Stomach (tissue), 9 donors: Measurements from ENCODE around the gene MIOX. TPM values are rescaled to one million over a fixed set of nuclear protein-coding genes. Genes with fewer than 3 reads are reported as not detected.

Source experiments
- DNase-seq, 2 donors: peaks; one replicate each; pipeline versions ENCODE4 v3.0.0 to v3.0.0-alpha.2; 2013 to 2019
- H3K27ac ChIP-seq, 5 donors: fragments of 200-600 bp in 4 of 5; sonication (generic) in 4 of 5; one replicate each; pipeline ENCODE4 v1.5.1; 2013 to 2019; ENCODE audit warnings: mild to moderate bottlenecking in 1 of 5, moderate library complexity in 1 of 5
- H3K27me3 ChIP-seq, 3 donors: fragments of 200-600 bp; sonication (generic); one replicate each; pipeline ENCODE4 v1.5.1; 2017 to 2019; ENCODE audit warnings: mixed run types in 1 of 3
- H3K36me3 ChIP-seq, 4 donors: fragments of 200-600 bp; sonication (generic); 1 replicate in 3 of 4; 2 replicates in 1 of 4; pipeline ENCODE4 v1.5.1; 2016 to 2019
- H3K4me1 ChIP-seq, 4 donors: fragments of 200-600 bp; sonication (generic); one replicate each; pipeline ENCODE4 v1.5.1; 2016 to 2019
- H3K4me3 ChIP-seq, 4 donors: fragments of 200-600 bp; sonication (generic) in 3 of 4; one replicate each; pipeline ENCODE4 v1.5.1; 2016 to 2019; ENCODE audit warnings: mild to moderate bottlenecking in 1 of 4
- H3K9me3 ChIP-seq, 4 donors: fragments of 200-600 bp; sonication (generic); one replicate each; pipeline ENCODE4 v1.5.1; 2016 to 2019
- CTCF ChIP-seq, 7 experiments: fragments of 450-650 bp in 4 of 7; fragments of 200-600 bp in 3 of 7; sonication (generic) in 3 of 7; IDR thresholded peaks; one replicate each; pipeline ENCODE4 v1.5.1; 2016 to 2019; ENCODE audit warnings: antibody characterized with exemption in 7 of 7, control low read depth in 2 of 7, mild to moderate bottlenecking in 1 of 7
- EP300 ChIP-seq: sonication (generic); formaldehyde crosslinking; IDR thresholded peaks from one replicate; pipeline ENCODE4 v1.6.1; 2017; ENCODE audit warnings: antibody characterized with exemption
- POLR2A ChIP-seq, 4 donors: fragments of 450-650 bp; IDR thresholded peaks; one replicate each; pipeline ENCODE4 v1.6.1; 2016; ENCODE audit warnings: antibody characterized with exemption in 4 of 4, control low read depth in 2 of 4, mild to moderate bottlenecking in 1 of 4, moderate library complexity in 1 of 4
- POLR2AphosphoS5 ChIP-seq, 3 donors: sonication (generic); formaldehyde crosslinking; IDR thresholded peaks; one replicate each; pipeline ENCODE4 v1.6.1; 2016; ENCODE audit warnings: antibody characterized with exemption in 3 of 3
- WGBS, 5 donors: extraction: QIAGEN DNeasy Blood & Tissue Kit in 3 of 5; methylation state at CpG; one replicate each; pipeline versions ENCODE4 v1.1.5 to v1.1.7; 2013 to 2018; 5-methylcytosine and 5-hydroxymethylcytosine counted together
- intact Hi-C: fragments of 100-400 bp; cut with DNase I; formaldehyde crosslinking; loops from one replicate; pipeline ENCODE4 v1.15.1; 2023; ENCODE audit warnings: low total_unique reads
- polyA plus RNA-seq, 3 donors: library from polyadenylated mRNA; stranded (reverse); fragments of 200-250 nt; gene quantifications; one replicate each; pipeline ENCODE4 v1.2.3, GENCODE V29; 2013
- total RNA-seq, 5 donors: library from RNA; depleted of rRNA; stranded (reverse); fragments of >200 nt; gene quantifications; one replicate each; pipeline versions ENCODE4 v1.1.0 to v1.2.3, GENCODE V29; 2014 to 2016
- donor health status: healthy with polysubstance abuse.
- donor health status: Bipolar disorder and iron deficiency.
- donor health status: healthy.

Gene MIOX
- total and polyA plus RNA-seq, 8 donors = 0.40 TPM; not detected in 7

GRCh38 chr22:50522208-50522805 lies 35.6 kb downstream of the MIOX start:
- no peaks in the 10 kb centered on the region for H3K9me3 ChIP-seq
- no peaks in the 10 kb centered on the region for H3K27me3 ChIP-seq
- 88 to 93% (median 91%) methylated on average over 7 to 15 of the region's 15 CpGs for WGBS, 5 donors
- peaks cover 27 to 41% (median 37%) of the 10 kb centered on the region in 4 donors for H3K4me1 ChIP-seq
- no peak overlapping the region for H3K4me3 ChIP-seq
- DNase-seq = no peak
- intact Hi-C loops = no loop called here
- peaks cover 51 to 70% (median 69%) of the 10 kb centered on the region in 4 donors for H3K36me3 ChIP-seq
- no peak overlapping the region for H3K27ac ChIP-seq
- TF ChIP-seq EP300 = no peak
- TF ChIP-seq POLR2A (IDR thresholded peaks at IDR 0.05) = no peak
- TF ChIP-seq POLR2AphosphoS5 (IDR thresholded peaks at IDR 0.05) = no peak
- no peak for TF ChIP-seq CTCF (IDR thresholded peaks at IDR 0.05)

GRCh38 chr22:50522806-50523438 lies 36.3 kb downstream of the MIOX start:
- DNase-seq = no peak
- Histone ChIP-seq H3K36me3 (peaks cover 45 to 64% (median 62%) of the 10 kb centered on the region in 4 donors), H3K27me3 (no peaks in the 10 kb centered on the region), H3K9me3 (no peaks in the 10 kb centered on the region), H3K4me3 (no peak overlapping the region), H3K27ac (no peak overlapping the region), H3K4me1 (peaks cover 29 to 44% (median 41%) of the 10 kb centered on the region in 4 donors)
- intact Hi-C loops = no loop called here
- TF ChIP-seq CTCF (IDR thresholded peaks at IDR 0.05) (no peak), POLR2AphosphoS5 (IDR thresholded peaks at IDR 0.05) (no peak), EP300 (no peak), POLR2A (IDR thresholded peaks at IDR 0.05) (no peak)
- 83 to 87% (median 85%) methylated on average over 12 to 22 of the region's 22 CpGs for WGBS, 5 donors

GRCh38 chr22:50523458-50523805 lies 36.8 kb downstream of the MIOX start:
- Histone ChIP-seq H3K4me1 (peaks cover 29 to 47% (median 45%) of the 10 kb centered on the region in 4 donors), H3K9me3 (no peaks in the 10 kb centered on the region), H3K27me3 (no peaks in the 10 kb centered on the region), H3K27ac (no peak overlapping the region), H3K36me3 (peaks cover 40 to 59% (median 57%) of the 10 kb centered on the region in 4 donors), H3K4me3 (no peak overlapping the region)
- intact Hi-C loops = no loop called here
- TF ChIP-seq POLR2AphosphoS5 (IDR thresholded peaks at IDR 0.05) = no peak
- no peak for TF ChIP-seq EP300
- no peak for TF ChIP-seq CTCF (IDR thresholded peaks at IDR 0.05)
- no peak for TF ChIP-seq POLR2A (IDR thresholded peaks at IDR 0.05)
- no peak for DNase-seq
- 87 to 92% (median 90%) methylated on average over 14 to 16 of the region's 16 CpGs for WGBS, 5 donors

GRCh38 chr22:50523806-50524675 lies 37.4 kb downstream of the MIOX start:
- DNase-seq = peak in 1 of 2 donors; percentile 38

More at GRCh38 chr22:50523806-50524675, 37.4 kb downstream of the MIOX start:
- Histone ChIP-seq H3K9me3 (no peaks in the 10 kb centered on the region), H3K4me1 (peaks cover 30 to 53% (median 51%) of the 10 kb centered on the region in 4 donors), H3K36me3 (peaks cover 35 to 53% (median 51%) of the 10 kb centered on the region in 4 donors), H3K27me3 (no peaks in the 10 kb centered on the region), H3K27ac (peak overlapping the region in 4 of 5 donors; percentile 92 to 98 (median 94)), H3K4me3 (peak overlapping the region; percentile 63 to 86 (median 80))
- intact Hi-C loops = no loop called here
- WGBS, 5 donors = 43 to 76% (median 73%) methylated on average over 6 to 25 of the region's 25 CpGs
- TF ChIP-seq CTCF (IDR thresholded peaks at IDR 0.05) (no peak), POLR2A (IDR thresholded peaks at IDR 0.05) (no peak), POLR2AphosphoS5 (IDR thresholded peaks at IDR 0.05) (no peak), EP300 (no peak)
